Naive thymus-derived CD4-positive, alpha-beta T cell (primary cell): ENCODE measurements around the gene KAT8. TPM values are rescaled to one million over a fixed set of nuclear protein-coding genes. Genes with fewer than 3 reads are reported as not detected.
"Not testable (repeated sequence)": the region's sequence is repeated elsewhere in the genome, so short reads cannot be mapped to it uniquely, and the experiment has no call there.

Experiments used
- ATAC-seq: fragments of 150-1000 bp; cut with Tn5 transposase; 2 replicates; pipeline ENCODE4 v1.10.0; 2021; ENCODE audit warnings: mild to moderate bottlenecking, moderate library complexity
- CTCF ChIA-PET: fragments of 350-600 bp; sonication (Branson Sonifier 250); formaldehyde crosslinking; loops from one replicate; lab custom pipeline; 2021; ENCODE audit warnings: antibody characterized with exemption; lab: Charles Lee
- POLR2A ChIA-PET: fragments of 350-600 bp; sonication (Branson Sonifier 250); formaldehyde crosslinking; loops from one replicate; lab custom pipeline; 2021; ENCODE audit warnings: antibody characterized with exemption, inconsistent platforms; lab: Charles Lee
- DNase-seq, 9 donors: peaks; one replicate each; pipeline versions ENCODE4 v3.0.0 to v3.0.0-alpha.2; 2020 to 2022; ENCODE audit warnings: mixed read lengths in 1 of 9
- H3K27ac ChIP-seq: one replicate; pipeline ENCODE4 v1.7.0; 2013; ENCODE audit warnings: mild to moderate bottlenecking, low read depth, low read length, moderate library complexity
- H3K27me3 ChIP-seq, 2 donors: one replicate each; pipeline ENCODE4 v1.7.0; 2013; ENCODE audit warnings: low read length in 2 of 2, mild to moderate bottlenecking in 2 of 2, moderate library complexity in 2 of 2; ENCODE audit not compliant: control insufficient read depth in 2 of 2, insufficient read depth in 2 of 2
- H3K36me3 ChIP-seq, 3 experiments: 1 replicate in 2 of 3; 2 replicates in 1 of 3; pipeline ENCODE4 v1.7.0; 2013; ENCODE audit warnings: low read length in 3 of 3, mild to moderate bottlenecking in 3 of 3, moderate library complexity in 1 of 3; ENCODE audit not compliant: insufficient read depth in 3 of 3, control insufficient read depth in 2 of 3
- H3K4me1 ChIP-seq, 2 donors: one replicate each; pipeline ENCODE4 v1.7.0; 2013; ENCODE audit warnings: low read length in 2 of 2, mild to moderate bottlenecking in 2 of 2, moderate library complexity in 1 of 2; ENCODE audit not compliant: control insufficient read depth in 2 of 2, insufficient read depth in 2 of 2
- H3K4me3 ChIP-seq: 2 replicates; pipeline ENCODE4 v1.7.0; 2013; ENCODE audit warnings: mild to moderate bottlenecking, low read length
- H3K9me3 ChIP-seq, 3 experiments: 1 replicate in 2 of 3; 2 replicates in 1 of 3; pipeline ENCODE4 v1.7.0; 2013; ENCODE audit warnings: low read length in 3 of 3; ENCODE audit not compliant: control insufficient read depth in 2 of 3
- H3K27ac Mint-ChIP-seq, 9 donors: one replicate each; pipeline ENCODE4 v1.8.0; 2020 to 2022; ENCODE audit warnings: mixed read lengths in 9 of 9, mild to moderate bottlenecking in 8 of 9, moderate library complexity in 5 of 9, inconsistent platforms in 2 of 9
- H3K27me3 Mint-ChIP-seq, 5 donors: one replicate each; pipeline ENCODE4 v1.8.0; 2021 to 2022; ENCODE audit warnings: mixed read lengths in 5 of 5, mild to moderate bottlenecking in 1 of 5
- H3K36me3 Mint-ChIP-seq, 5 donors: one replicate each; pipeline ENCODE4 v1.8.0; 2020 to 2022; ENCODE audit warnings: mixed read lengths in 5 of 5, mild to moderate bottlenecking in 3 of 5, inconsistent platforms in 1 of 5
- H3K4me1 Mint-ChIP-seq, 7 donors: one replicate each; pipeline ENCODE4 v1.8.0; 2020 to 2022; ENCODE audit warnings: mixed read lengths in 7 of 7, mild to moderate bottlenecking in 3 of 7, inconsistent platforms in 1 of 7
- H3K4me3 Mint-ChIP-seq, 10 donors: one replicate each; pipeline ENCODE4 v1.8.0; 2020 to 2022; ENCODE audit warnings: mild to moderate bottlenecking in 10 of 10, mixed read lengths in 10 of 10, moderate library complexity in 6 of 10, inconsistent platforms in 2 of 10
- H3K9me3 Mint-ChIP-seq, 11 donors: one replicate each; pipeline ENCODE4 v1.8.0; 2020 to 2022; ENCODE audit warnings: mixed read lengths in 11 of 11, mild to moderate bottlenecking in 4 of 11, inconsistent platforms in 1 of 11, moderate library complexity in 1 of 11
- intact Hi-C, 2 donors: fragments of 100-400 bp; cut with micrococcal nuclease; formaldehyde crosslinking; loops; one replicate each; pipeline ENCODE4 v1.15.1; 2023
- polyA plus RNA-seq, 2 donors: library from polyadenylated mRNA; unstranded; fragments of 300-500 nt; fragmentation: Illumina TruSeq; gene quantifications; one replicate each; pipeline ENCODE4 v1.2.3, GENCODE V29; 2021
- total RNA-seq, 6 experiments: library from RNA in 5 of 6; stranded (reverse) in 5 of 6; gene quantifications; 1 replicate in 5 of 6; 2 replicates in 1 of 6; pipeline ENCODE4 v1.2.3 and lab custom pipeline; 2021 to 2026

The KAT8 gene
- total and polyA plus RNA-seq, 7 experiments from 2014 or later: 63.0 to 134 (median 109) TPM

DNA sequence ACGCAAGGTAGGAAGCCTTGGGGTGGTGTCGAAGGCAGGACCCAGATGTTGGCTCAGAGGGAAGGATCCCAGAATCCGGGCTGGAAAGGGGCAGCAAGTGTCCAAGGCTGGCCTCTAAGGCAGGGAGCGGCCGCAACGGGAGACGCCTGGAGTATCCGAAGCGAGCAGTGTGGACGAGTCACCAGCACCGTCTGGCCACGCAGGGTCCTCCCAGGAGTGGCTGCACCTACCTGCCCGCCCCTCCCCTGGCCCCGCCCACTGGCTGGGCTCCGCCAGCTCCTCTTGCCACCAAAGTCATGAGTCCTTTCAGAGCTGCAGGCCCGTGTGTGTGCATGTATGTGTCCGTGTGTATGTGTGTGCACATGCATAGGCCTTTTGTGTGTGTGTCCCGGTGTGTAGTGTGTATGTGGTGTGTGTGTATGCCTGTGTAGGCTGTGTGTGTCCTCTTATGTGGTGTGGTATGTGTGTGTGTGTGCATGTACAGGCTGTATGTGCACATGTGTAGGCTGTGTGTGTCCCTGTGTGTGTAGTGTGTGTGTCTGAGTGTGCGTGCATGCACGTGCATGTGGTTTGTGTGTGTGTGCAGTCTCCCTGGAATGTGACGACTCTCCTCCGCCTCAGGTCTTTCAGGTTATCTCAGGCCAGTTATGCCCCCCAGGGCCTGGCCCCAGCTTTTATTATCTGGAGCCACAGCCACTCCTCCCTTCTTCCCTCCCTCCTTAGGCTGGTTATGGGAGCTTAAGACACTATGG, 18.2 kb downstream of the KAT8 start, which contains the start of gene PRSS8:
TSS of gene PRSS8 (minus strand) at position 193 of the 752 bp plus-strand sequence. CDS start 229 bp downstream, outside the sequence.
- Histone ChIP-seq H3K4me3 (no peak within 1 kb of the TSS), H3K36me3 (peaks cover 0 to 30% (median 0%) of the 10 kb centered on the region in 3 experiments), H3K27ac (no peak within 1 kb of the TSS), H3K4me1 (no peaks in the 10 kb centered on the region), H3K27me3 (no peaks in the 10 kb centered on the region), H3K9me3 (no peaks in the 10 kb centered on the region)
- peaks cover 0 to 7% (median 0%) of the 10 kb centered on the region in 7 donors for H3K4me1 Mint-ChIP-seq
- H3K27ac Mint-ChIP-seq: peak within 1 kb of the TSS in 3 of 9 donors; percentile 3 to 24 (median 18)
- DNase-seq: no peak
- H3K9me3 Mint-ChIP-seq: peaks cover 0 to 1% (median 0%) of the 10 kb centered on the region in 11 donors
- peaks cover 0 to 1% (median under 1%) of the 10 kb centered on the region in 5 donors for H3K36me3 Mint-ChIP-seq
- H3K27me3 Mint-ChIP-seq: no peaks in the 10 kb centered on the region
- POLR2A ChIA-PET: interaction anchor here (1.1 to 1.2 kb wide), 2 partner anchors 15 to 18 kb away, joined by 5 read pairs; partner anchors contain the start of gene KAT8
- CTCF ChIA-PET: no interaction called here
- no peak within 1 kb of the TSS for H3K4me3 Mint-ChIP-seq
- intact Hi-C loops: no loop called here
- ATAC-seq: no peak

DNA sequence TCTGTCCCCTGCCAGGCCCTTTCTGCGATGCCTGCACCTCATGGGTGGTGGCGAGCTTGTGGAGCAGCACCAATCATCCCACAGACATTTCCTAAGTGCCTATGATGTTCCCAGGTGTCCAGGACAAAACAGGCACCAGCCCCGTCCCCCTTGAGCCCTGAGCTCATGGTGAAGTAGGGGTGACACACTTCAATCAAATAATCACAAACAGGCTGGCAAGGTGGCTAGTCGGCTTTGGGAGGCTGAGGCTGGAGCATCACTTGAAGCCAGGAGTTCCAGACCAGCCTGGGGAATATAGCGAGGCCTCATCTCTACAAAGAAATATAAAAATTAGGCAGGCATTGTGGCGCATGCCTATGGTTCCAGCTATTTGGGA, 18.8 kb downstream of the KAT8 start:
- Histone ChIP-seq H3K9me3 (no peaks in the 10 kb centered on the region), H3K36me3 (peaks cover 0 to 25% (median 0%) of the 10 kb centered on the region in 3 experiments), H3K4me1 (no peaks in the 10 kb centered on the region), H3K27me3 (no peaks in the 10 kb centered on the region), H3K4me3 (no peak overlapping the region), H3K27ac (no peak overlapping the region)
- no peak for ATAC-seq
- ChIA-PET POLR2A (interaction anchor here (1.1 to 1.2 kb wide), 2 partner anchors 15 to 18 kb away, joined by 5 read pairs; partner anchors contain the start of gene KAT8), CTCF (no interaction called here)
- Mint-ChIP-seq H3K4me3 (no peak overlapping the region), H3K9me3 (peaks cover 0 to 2% (median 0%) of the 10 kb centered on the region in 11 donors), H3K27me3 (no peaks in the 10 kb centered on the region), H3K27ac (peak overlapping the region in 2 of 9 donors; percentile 18 to 24), H3K4me1 (peaks cover 0 to 7% (median 0%) of the 10 kb centered on the region in 7 donors), H3K36me3 (peaks cover 0 to 1% (median 0%) of the 10 kb centered on the region in 5 donors)
- intact Hi-C loops: no loop called here
- no peak for DNase-seq

DNA sequence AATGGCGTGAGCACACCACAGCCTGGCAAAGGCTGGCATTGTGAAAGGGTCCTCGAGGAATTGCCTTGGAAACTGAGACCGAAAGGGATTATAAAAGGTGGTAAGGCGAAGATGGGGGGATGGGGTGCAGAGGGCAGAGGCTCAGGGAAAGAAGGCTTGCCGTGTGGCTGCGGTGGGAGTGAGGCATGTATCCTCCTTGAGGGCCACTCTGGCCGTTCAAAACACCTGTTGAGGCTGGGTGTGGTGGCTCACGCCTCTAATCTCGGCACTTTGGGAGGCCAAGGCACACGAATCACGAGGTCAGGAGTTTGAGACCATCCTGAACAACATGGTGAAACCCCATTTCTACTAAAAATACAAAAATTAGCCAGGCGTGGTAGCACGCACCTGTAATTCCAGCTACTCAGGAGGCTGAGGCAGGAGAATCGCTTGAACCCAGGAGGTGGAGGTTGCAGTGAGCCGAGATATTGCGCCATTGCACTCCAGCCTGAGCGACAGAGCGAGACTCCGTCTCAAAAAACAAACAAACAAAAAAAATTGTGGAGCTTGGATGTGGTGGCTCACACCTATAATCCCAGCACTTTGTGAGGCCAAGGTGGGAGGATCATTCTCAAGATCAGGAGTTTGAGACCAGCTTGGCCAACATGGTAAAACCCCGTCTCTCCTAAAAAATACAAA, 19.5 kb downstream of the KAT8 start:
- H3K36me3 ChIP-seq: peaks cover 0 to 18% (median 0%) of the 10 kb centered on the region in 3 experiments
- CTCF ChIA-PET, H3K27me3 Mint-ChIP-seq, H3K4me1 Mint-ChIP-seq, H3K36me3 Mint-ChIP-seq, H3K4me3 Mint-ChIP-seq, H3K4me1 ChIP-seq, intact Hi-C loops, H3K27ac ChIP-seq, DNase-seq, ATAC-seq, H3K4me3 ChIP-seq, H3K9me3 ChIP-seq, H3K27me3 ChIP-seq, H3K9me3 Mint-ChIP-seq: not testable (repeated sequence)
- POLR2A ChIA-PET: interaction anchor here (1.1 to 1.2 kb wide), 2 partner anchors 16 to 19 kb away, joined by 5 read pairs; partner anchors contain the start of gene KAT8
- peak overlapping the region in 1 of 9 donors; percentile 3 for H3K27ac Mint-ChIP-seq

DNA sequence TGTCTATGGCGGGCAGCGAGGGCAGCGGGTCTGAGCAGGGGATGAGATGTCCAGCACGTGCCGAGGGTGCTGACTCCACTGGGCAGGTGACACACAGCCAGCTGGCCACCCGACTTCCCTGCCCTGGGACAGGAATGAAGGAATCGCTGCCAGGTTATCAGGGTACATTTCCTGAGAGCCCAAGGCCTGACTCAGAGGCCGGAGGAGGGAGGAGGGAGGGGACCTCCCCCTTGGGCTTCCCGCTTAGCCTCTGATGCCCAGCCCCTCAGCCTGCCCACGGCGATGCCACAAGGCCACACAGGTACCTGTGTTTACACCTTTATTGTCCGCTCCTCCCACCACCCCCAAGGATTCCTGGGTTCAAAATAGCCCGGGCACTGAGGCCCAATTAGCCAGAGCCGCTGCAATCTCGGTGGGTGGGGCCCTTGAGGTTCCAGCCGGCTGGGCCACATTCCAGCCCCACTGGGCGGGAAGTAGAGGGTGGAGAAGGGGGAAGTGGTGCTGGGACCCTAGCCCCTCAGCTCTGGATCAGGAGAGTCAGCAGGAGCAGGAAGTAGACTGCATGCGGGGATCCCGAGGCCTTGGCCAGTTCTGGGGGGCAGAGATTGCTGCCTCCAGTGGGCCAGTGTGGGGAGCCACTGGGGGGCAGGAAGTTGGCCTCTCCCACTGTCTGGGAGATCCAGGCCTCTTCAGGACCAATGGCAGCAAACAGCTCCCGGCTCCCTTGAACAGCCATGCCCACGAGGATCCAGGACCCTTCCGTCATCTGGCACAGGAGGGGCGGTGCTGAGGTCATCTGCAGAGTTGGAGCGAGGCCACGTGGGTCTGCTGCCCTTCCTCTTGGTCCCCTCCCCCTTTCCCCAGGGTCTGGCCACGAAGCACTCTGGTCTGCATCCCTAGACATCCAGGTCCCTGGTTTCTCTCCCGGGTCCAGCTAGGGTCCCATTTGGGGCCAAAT, 21.4 kb downstream of the KAT8 start:
- Mint-ChIP-seq H3K9me3 (peaks cover 0 to 2% (median 0%) of the 10 kb centered on the region in 11 donors), H3K4me3 (no peak overlapping the region), H3K36me3 (no peaks in the 10 kb centered on the region), H3K27me3 (peaks cover 0 to 2% (median 0%) of the 10 kb centered on the region in 5 donors), H3K27ac (peak overlapping the region in 2 of 9 donors; percentile 46 to 68), H3K4me1 (peaks cover 7 to 16% (median 13%) of the 10 kb centered on the region in 7 donors)
- intact Hi-C loops: no loop called here
- ATAC-seq: no peak
- no peak overlapping the region for H3K4me3 ChIP-seq
- H3K9me3 ChIP-seq: no peaks in the 10 kb centered on the region
- POLR2A ChIA-PET: interaction anchor here (0.6 to 1.2 kb wide), 2 partner anchors 21 to 172 kb away, joined by 4 to 5 read pairs; partner anchors contain the start of gene KAT8
- H3K27me3 ChIP-seq: no peaks in the 10 kb centered on the region
- no peak for DNase-seq
- H3K36me3 ChIP-seq: no peaks in the 10 kb centered on the region
- H3K4me1 ChIP-seq: peaks cover 6 to 14% of the 10 kb centered on the region in 2 donors
- no peak overlapping the region for H3K27ac ChIP-seq
- CTCF ChIA-PET: interaction anchor here (1.8 kb wide), 1 partner anchor 20 kb away, joined by 5 read pairs; no protein-coding TSS in a partner anchor

DNA sequence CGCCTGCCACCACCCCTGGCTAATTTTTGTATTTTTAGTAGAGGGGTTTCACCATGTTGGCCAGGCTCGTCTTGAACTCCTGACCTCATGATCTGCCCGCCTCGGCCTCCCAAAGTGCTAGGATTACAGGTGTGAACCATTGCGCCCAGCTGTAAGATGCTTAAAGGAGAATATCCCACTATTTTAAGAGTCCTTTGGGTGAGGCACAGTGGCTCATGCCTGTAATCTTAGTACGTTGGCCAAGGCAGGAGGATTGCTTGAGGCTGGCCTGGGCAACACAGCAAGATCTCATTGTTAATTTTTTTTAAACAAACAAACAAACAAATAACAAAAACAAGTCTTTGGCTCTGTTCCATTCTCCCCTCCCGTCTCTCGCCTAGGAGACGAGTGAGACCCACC, 23.6 kb downstream of the KAT8 start:
- Mint-ChIP-seq H3K27ac (peak overlapping the region in 5 of 9 donors; percentile 26 to 69 (median 45)), H3K4me1 (peaks cover 2 to 17% (median 14%) of the 10 kb centered on the region in 7 donors), H3K4me3 (peak overlapping the region in 1 of 10 donors; percentile 39)
- H3K4me1 ChIP-seq: peaks cover 6 to 14% of the 10 kb centered on the region in 2 donors
- H3K27me3 ChIP-seq, ATAC-seq, H3K27ac ChIP-seq, H3K9me3 ChIP-seq, DNase-seq, H3K36me3 ChIP-seq, H3K9me3 Mint-ChIP-seq, intact Hi-C loops, H3K36me3 Mint-ChIP-seq, H3K4me3 ChIP-seq, H3K27me3 Mint-ChIP-seq: not testable (repeated sequence)
- ChIA-PET CTCF (interaction anchor here (0.6 to 1.7 kb wide), 2 partner anchors 19 to 193 kb away, joined by 3 to 5 read pairs; no protein-coding TSS in a partner anchor), POLR2A (interaction anchor here (1.3 to 3.5 kb wide), 4 partner anchors 10 to 67 kb away, joined by 8 to 87 read pairs (median 16); partner anchors contain the start of genes FUS, KAT8, ZNF646 and ZNF668)
